ENCODE measurements around the gene CCDC73.
"Not testable (repeated sequence)": the region's sequence is repeated elsewhere in the genome, so short reads cannot be mapped to it uniquely, and the experiment has no call there.

CCDC73 gene

GRCh38 chr11:32794439-32794838 lies at the start of gene CCDC73:
TSS of gene CCDC73 (minus strand) at chr11:32794662. CDS start at chr11:32760243, 34,419 bp downstream.
- DNase-seq = no peak

GRCh38 chr11:32843544-32843943 lies 49.1 kb upstream of the CCDC73 start:
- DNase-seq = no peak

- DNase-seq = no peak
Measured at GRCh38 chr11:32840587-32840986, 46.1 kb upstream of the CCDC73 start.

GRCh38 chr11:32839308-32839707 lies 44.8 kb upstream of the CCDC73 start:
- no peak for DNase-seq

- no peak for DNase-seq
Measured at GRCh38 chr11:32838505-32839274, 44.2 kb upstream of the CCDC73 start.

- DNase-seq = no peak
Measured at GRCh38 chr11:32836946-32837345, 42.5 kb upstream of the CCDC73 start.

GRCh38 chr11:32833921-32834320 lies 39.5 kb upstream of the CCDC73 start:
- DNase-seq = no peak

- DNase-seq = no peak
Measured at GRCh38 chr11:32831221-32831620, 36.8 kb upstream of the CCDC73 start.

GRCh38 chr11:32830796-32831195 lies 36.3 kb upstream of the CCDC73 start:
- no peak for DNase-seq

GRCh38 chr11:32830413-32830738 lies 35.9 kb upstream of the CCDC73 start:
- DNase-seq = peak in 1 of 58 donors; percentile 1

- peak in 30 of 58 donors; percentile 2 to 48 (median 8) for DNase-seq
Measured at GRCh38 chr11:32829680-32830412, 35.4 kb upstream of the CCDC73 start, which contains the start of gene PRRG4. TSS of gene PRRG4 (plus strand) at chr11:32829927. CDS start at chr11:32830530, 603 bp downstream.

GRCh38 chr11:32829157-32829679 lies 34.8 kb upstream of the CCDC73 start:
- peak in 3 of 58 donors; percentile 16 to 27 (median 22) for DNase-seq

GRCh38 chr11:32827276-32827675 lies 32.8 kb upstream of the CCDC73 start:
- DNase-seq = no peak

- no peak for DNase-seq
Measured at GRCh38 chr11:32826113-32826512, 31.7 kb upstream of the CCDC73 start.

- DNase-seq = not testable (repeated sequence)
Measured at GRCh38 chr11:32823617-32824016, 29.2 kb upstream of the CCDC73 start.

- DNase-seq = no peak
Measured at GRCh38 chr11:32821917-32822560, 27.6 kb upstream of the CCDC73 start.

- DNase-seq = no peak
Measured at GRCh38 chr11:32821517-32821916, 27.1 kb upstream of the CCDC73 start.

- DNase-seq = no peak
Measured at GRCh38 chr11:32820497-32820896, 26.0 kb upstream of the CCDC73 start.

- no peak for DNase-seq
Measured at GRCh38 chr11:32819187-32819586, 24.7 kb upstream of the CCDC73 start.

- DNase-seq = no peak
Measured at GRCh38 chr11:32817852-32818183, 23.4 kb upstream of the CCDC73 start.

GRCh38 chr11:32817181-32817851 lies 22.9 kb upstream of the CCDC73 start:
- no peak for DNase-seq

All from anterior cingulate cortex (tissue), 58 donors.